Ammon's horn (tissue), 1 donor: ENCODE results near the gene SLAIN1.

Source experiments
- DNase-seq: peaks from one replicate; pipeline ENCODE4 v3.0.0-alpha.2; 2016; ENCODE audit warnings: low spot score

The SLAIN1 gene

GRCh38 chr13:77751513-77752456 lies 54.3 kb downstream of the SLAIN1 start:
- peak; percentile 85 for DNase-seq

DNA sequence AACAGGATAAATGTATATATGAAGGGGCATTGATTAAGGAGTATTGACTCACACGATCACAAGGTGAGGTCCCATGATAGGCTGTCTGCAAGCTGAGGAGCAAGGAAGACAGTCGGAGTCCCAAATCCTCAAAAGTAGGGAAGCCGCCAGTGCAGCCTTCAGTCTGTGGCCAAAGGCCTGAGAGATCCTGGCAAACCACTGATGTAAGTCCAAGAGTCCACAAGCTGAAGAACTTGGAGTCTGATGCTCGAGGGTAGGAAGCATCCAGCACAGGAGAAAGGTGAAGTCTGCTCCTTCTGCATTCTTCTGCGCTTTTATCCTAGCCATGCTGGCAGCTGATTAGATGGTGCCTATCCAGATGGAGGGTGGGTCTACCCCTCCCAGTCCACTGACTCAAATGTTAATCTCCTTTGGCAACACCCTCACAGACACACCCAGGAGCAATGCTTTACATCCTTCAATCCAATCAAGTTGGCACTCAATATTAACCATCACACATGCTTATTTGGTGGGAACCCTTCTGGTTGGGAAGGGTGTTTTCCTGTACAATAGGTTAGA lies 55.1 kb downstream of the SLAIN1 start:
- DNase-seq: no peak

DNA sequence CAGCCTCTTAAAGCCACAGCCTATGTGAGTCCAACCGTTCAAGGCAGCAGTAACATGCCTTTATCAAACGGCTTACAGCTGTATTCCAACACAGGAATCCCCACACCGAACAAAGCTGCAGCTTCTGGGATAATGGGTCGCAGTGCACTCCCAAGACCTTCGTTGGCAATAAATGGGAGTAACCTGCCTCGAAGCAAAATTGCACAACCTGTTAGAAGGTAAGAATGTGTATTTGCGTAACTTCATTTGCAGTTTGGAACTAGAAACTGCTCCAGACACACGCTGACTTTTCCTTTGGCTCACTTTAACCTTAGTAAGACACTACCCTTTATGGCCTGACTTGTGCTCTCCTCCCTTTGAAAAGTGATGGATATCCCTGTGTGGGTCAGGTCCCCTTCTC lies 63.4 kb downstream of the SLAIN1 start:
- no peak for DNase-seq

DNA sequence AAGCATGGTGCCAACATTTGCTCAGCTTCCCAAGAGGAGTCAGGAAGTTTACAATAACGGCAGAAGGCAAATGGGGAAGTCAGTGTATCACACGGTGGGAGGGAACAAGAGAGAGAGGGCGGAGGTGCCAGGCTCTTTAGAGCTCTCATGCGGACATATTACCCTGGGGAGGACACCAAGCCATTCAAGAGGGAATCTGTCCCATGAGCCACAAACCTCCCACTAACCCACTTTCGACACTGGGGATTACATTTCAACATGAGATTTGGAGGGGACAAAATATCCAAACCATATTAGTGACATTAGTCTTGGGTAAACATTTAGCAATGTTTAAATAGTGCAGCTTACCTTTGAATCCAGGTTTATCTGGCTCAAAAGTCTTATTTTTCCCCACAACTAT lies 69.9 kb downstream of the SLAIN1 start:
- DNase-seq: no peak

GRCh38 chr13:77774181-77774580 lies 76.7 kb downstream of the SLAIN1 start:
- DNase-seq: no peak

DNA sequence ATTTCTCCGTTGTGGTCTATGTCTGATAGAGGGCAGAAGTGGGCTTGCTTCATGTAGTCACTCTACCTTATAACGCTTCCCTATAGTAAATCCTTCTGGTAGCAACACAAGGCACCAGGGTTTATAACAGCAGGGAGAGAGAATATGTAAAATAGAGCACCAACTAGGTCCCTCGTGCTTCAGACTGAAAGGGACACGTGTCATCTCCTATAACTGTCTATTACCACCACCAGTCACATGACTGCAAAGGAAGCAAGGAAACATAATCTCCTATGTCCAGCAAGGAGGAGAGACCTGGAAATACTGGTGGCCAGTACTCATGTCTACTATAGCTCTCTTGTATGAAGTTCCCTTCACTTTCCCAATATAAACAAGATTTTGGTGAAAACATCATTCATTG lies 79.2 kb downstream of the SLAIN1 start:
- DNase-seq: no peak

DNA sequence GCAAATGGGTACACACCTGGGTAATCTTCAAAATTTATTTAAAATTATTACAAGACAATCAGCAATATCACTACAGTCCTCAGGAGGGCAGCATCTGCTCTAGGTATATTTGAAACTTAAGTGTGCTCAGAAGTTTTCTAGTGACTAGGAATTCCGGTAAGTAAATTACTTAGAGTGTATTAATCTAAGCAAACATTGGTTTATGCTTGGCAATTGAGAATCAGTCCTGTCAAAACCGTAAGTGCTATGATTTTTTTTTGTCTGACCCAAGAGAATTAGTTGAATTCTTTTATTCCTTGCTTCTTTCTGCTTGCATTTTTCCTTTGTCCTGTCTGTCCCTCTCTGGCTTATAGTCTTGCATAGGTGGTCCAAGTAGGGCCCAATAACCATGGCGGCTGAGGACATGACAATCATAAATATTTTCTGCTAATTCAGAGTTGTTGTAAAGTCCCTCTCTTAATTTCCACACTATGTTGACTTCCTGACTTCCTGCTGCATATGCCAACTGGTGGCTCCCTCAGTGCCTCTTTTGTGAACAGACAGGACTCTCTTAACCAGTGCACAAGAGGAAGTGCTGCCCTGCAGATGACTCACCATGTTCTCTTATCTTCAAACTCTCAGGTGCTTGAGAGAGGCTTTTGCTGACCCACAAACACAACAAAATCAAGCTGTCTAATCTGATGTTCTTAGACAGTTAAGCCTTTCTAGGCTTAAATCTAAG lies 82.2 kb downstream of the SLAIN1 start:
- DNase-seq: peak; percentile 77

DNA sequence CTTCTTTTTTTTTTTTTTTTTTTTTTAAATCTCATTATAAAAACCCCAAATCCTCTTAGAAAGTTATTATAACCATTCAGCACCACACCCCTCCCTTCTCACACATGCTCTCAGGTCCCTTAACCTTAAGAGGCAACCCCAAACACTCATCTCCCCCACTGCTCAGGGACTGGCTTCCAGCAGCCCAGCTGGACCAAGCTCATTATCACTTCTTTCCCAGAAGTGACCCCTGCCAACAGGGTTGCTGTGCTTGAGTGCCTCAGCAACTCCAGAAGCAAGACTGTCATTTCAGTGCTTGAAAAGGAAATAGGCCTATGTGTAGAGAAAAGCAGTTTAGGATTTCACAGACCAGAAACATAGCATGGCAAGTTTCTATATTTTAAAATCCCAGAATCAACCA lies 84.3 kb downstream of the SLAIN1 start:
- DNase-seq: peak; percentile 52

GRCh38 chr13:77784515-77784914 lies 87.0 kb downstream of the SLAIN1 start:
- no peak for DNase-seq

GRCh38 chr13:77786695-77787287 lies 89.3 kb downstream of the SLAIN1 start:
- DNase-seq: no peak

DNA sequence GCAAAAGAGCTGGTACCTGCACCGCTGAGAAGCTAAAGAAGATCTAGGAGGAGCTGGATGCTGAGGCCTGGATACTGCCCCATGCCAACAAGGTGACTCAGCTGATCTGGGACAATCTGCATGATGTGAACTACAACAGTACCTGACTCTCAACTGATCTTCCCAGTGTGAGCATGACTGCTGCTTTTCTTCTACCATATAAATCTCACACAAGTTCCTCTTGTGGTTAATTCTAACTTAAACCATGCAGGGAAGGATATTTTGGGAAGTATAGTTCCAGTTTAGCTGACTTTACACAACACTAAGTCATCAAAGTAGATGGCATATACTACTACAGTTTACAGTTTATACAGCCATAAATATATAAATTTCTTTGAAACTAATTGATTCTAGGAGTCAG lies 91.9 kb downstream of the SLAIN1 start:
- DNase-seq: peak; percentile 18

- DNase-seq: no peak
Measured at GRCh38 chr13:77800219-77800618, 102.7 kb downstream of the SLAIN1 start.

DNA sequence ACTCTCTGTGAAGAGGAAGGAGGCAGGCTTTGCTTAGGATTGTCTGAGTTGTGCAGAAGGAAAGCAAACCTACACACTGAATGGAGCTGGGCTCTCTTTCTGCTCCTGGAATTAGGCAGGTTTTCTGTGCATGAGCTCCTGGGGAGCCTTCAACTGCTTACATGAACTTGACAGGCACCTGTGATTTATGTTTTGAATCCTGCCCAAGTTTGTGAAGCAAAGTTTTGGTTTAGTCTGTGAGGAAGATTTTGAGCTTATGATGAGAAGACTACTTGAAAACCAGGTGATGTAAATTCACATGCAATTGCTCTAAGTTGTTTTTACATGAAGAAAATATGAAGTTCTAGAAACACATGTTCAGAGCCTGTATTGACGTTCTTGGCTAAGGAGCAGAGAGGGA lies 109.0 kb downstream of the SLAIN1 start:
- DNase-seq: no peak

GRCh38 chr13:77807431-77808135 lies 110.1 kb downstream of the SLAIN1 start:
- no peak for DNase-seq

DNA sequence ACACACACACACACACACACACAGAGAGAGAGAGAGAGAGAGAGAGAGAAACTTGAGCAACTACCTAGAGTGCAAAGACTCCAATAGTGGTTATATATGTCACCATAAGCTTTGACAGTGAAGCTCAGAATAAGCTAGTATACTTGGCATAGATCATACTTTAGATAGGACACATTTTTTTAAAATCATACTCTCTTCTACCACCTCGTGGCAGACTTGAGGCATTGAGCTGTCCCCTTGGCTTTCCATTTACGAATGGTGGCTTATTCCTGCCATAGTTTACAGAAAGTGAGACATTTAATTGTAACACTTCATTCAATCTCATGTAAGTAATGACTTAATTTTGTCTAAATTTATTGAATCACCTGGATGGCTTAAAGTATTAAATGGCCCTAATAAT lies 112.9 kb downstream of the SLAIN1 start:
- DNase-seq: no peak

- DNase-seq: no peak
Measured at GRCh38 chr13:77810878-77811277, 113.4 kb downstream of the SLAIN1 start.

DNA sequence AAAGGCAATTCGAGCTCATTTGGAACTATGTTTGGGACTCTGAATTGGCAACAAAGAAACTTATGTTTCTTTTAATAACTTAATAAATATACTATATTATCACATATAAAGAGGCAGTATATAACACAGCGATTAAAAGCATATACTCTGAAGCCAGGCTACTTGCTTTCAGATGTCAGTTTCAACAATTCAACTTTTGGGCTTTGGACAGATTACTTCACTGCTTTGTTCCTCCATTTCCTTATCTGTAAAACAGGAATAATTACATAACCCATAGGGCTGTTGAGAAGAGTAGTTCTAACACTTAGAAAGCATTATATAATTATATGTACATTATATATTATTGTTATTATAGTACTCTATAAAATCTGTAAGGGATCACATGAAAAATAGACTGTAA lies 113.9 kb downstream of the SLAIN1 start:
- no peak for DNase-seq

GRCh38 chr13:77811981-77812380 lies 114.5 kb downstream of the SLAIN1 start:
- DNase-seq: no peak
